SJCRH30 (cell line): ENCODE results near the gene FAF2. TPM values are rescaled to one million over a fixed set of nuclear protein-coding genes. Genes with fewer than 3 reads are reported as not detected.

Source experiments
- DNase-seq, 2 experiments: peaks; one replicate each; pipeline ENCODE4 v3.0.0-alpha.2; 2015 to 2020
- H3K27ac ChIP-seq: fragments of 250-450 bp; sonication (Bioruptor Pico); 2 replicates; pipeline ENCODE4 v1.5.1; 2020; ENCODE audit warnings: mild to moderate bottlenecking, moderate library complexity
- H3K27me3 ChIP-seq: fragments of 250-450 bp; sonication (Bioruptor Pico); 2 replicates; pipeline ENCODE4 v1.5.1; 2020; ENCODE audit warnings: mild to moderate bottlenecking, moderate library complexity
- H3K36me3 ChIP-seq: fragments of 250-450 bp; sonication (Bioruptor Pico); 2 replicates; pipeline ENCODE4 v1.5.1; 2020; ENCODE audit warnings: mild to moderate bottlenecking, moderate library complexity
- H3K4me1 ChIP-seq: fragments of 250-450 bp; sonication (Bioruptor Pico); 2 replicates; pipeline ENCODE4 v1.5.1; 2020; ENCODE audit warnings: mild to moderate bottlenecking, moderate library complexity
- H3K4me3 ChIP-seq: fragments of 250-450 bp; sonication (Bioruptor Pico); 2 replicates; pipeline ENCODE4 v1.5.1; 2020; ENCODE audit warnings: mild to moderate bottlenecking, moderate library complexity
- H3K9me3 ChIP-seq: fragments of 250-450 bp; sonication (Bioruptor Pico); replicated peaks from 2 replicates; pipeline ENCODE4 v1.5.1; 2020; ENCODE audit warnings: mild to moderate bottlenecking, moderate library complexity
- total RNA-seq: library from RNA; depleted of rRNA; stranded (reverse); fragments of >200 nt; shearing (Covaris generic); gene quantifications from 2 replicates; pipeline ENCODE4 v1.2.3, GENCODE V29; 2014

FAF2 gene
- total RNA-seq, 1 experiment from 2014 or later, result 52.5 TPM

DNA sequence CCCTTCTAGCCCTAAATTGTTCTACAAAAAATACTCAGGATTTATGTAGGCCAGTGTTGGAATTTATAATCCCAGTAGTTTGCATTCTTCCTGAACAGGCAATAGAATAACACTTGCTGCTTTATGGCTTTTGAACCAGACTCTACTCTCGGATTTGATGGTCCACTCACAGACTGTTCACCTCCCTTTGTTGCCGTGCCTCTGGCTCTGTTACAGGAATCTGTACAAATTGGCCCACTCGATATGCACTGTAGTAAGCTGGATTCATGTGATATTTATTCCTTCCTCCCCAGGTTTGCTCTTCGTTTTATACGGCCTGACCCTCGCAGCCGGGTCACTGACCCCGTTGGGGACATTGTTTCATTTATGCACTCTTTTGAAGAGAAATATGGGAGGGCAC lies 43.7 kb downstream of the FAF2 start:
- no peak for DNase-seq
- no peaks in the 10 kb centered on the region for H3K27me3 ChIP-seq
- H3K4me3 ChIP-seq, result no peak overlapping the region
- H3K36me3 ChIP-seq, result peaks cover 71% of the 10 kb centered on the region
- no peaks in the 10 kb centered on the region for H3K4me1 ChIP-seq
- no peaks in the 10 kb centered on the region for H3K9me3 ChIP-seq
- no peak overlapping the region for H3K27ac ChIP-seq

DNA sequence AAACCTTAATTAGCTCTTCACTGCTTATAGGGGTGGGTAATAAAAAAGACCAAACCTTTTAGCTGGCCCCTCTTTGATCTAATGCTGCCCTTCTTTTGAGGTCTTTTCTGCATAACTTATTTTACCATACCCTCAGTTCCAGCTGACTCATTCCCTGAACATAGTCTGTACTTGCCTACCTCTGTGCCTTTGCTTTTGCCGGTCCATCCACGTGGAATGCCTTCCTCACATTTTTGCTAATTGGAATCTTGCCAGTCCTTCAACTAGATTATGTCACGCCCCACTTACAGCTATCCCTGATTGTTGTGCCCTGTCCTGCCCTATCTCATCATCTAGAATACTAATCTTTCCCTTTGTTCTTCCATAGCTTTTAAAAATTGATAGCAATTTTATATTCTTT lies 44.2 kb downstream of the FAF2 start:
- no peak for DNase-seq
- H3K27ac ChIP-seq, result no peak overlapping the region
- no peaks in the 10 kb centered on the region for H3K9me3 ChIP-seq
- no peaks in the 10 kb centered on the region for H3K27me3 ChIP-seq
- peaks cover 72% of the 10 kb centered on the region for H3K36me3 ChIP-seq
- no peaks in the 10 kb centered on the region for H3K4me1 ChIP-seq
- no peak overlapping the region for H3K4me3 ChIP-seq

DNA sequence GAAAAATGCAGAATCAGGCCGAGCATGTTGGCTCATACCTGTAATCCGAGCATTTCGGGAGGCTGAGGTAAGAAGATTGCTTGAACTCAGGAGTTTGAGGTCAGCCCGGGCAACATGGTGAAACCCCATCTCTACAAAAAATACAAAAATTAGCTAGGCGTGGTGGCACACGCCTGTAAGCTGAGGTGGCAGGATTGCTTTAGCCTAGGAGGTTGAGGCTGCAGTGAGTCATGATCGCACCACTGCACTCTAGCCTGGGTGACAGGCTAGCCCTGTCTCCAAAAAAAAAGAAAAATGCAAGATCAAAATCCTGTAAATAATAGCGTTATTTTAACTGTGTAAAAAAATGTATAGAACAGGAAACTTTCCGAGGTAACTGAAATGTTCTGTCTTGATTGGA lies 49.7 kb downstream of the FAF2 start:
- no peaks in the 10 kb centered on the region for H3K4me1 ChIP-seq
- no peak for DNase-seq
- H3K36me3 ChIP-seq, result peaks cover 84% of the 10 kb centered on the region
- no peak overlapping the region for H3K27ac ChIP-seq
- no peaks in the 10 kb centered on the region for H3K27me3 ChIP-seq
- no peak overlapping the region for H3K4me3 ChIP-seq
- H3K9me3 ChIP-seq, result peaks cover 3% of the 10 kb centered on the region; the same call in 1 of the 2 replicates

GRCh38 chr5:176499273-176499672 lies 51.1 kb downstream of the FAF2 start:
- Histone ChIP-seq H3K27ac (no peak overlapping the region), H3K9me3 (peaks cover 3% of the 10 kb centered on the region; the same call in 1 of the 2 replicates), H3K36me3 (peaks cover 81% of the 10 kb centered on the region), H3K4me1 (no peaks in the 10 kb centered on the region), H3K4me3 (no peak overlapping the region), H3K27me3 (no peaks in the 10 kb centered on the region)
- DNase-seq, result no peak

DNA sequence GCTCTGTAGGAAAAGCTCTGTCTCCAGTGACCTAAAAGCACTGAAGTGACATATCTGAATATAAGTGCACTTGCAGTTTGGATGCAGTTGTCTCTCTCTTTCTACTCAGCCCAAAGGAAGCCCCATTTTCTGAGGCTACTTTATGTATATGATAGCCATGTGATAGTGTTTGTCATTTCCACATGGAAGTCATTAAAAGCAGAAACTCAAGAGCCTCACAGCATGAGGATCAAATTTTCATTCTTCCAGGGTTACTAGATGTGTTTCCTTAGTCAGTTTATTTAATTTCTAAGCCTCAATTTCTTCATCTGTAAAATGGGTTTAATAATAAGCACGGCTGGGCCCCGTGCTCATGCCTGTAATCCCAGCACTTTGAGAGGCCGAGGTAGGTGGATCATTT lies 52.3 kb downstream of the FAF2 start:
- Histone ChIP-seq H3K27me3 (no peaks in the 10 kb centered on the region), H3K4me1 (no peaks in the 10 kb centered on the region), H3K27ac (no peak overlapping the region), H3K4me3 (no peak overlapping the region), H3K36me3 (peaks cover 84% of the 10 kb centered on the region), H3K9me3 (peaks cover 3% of the 10 kb centered on the region; the same call in 1 of the 2 replicates)
- DNase-seq, result no peak

GRCh38 chr5:176501333-176501732 lies 53.1 kb downstream of the FAF2 start:
- H3K27ac ChIP-seq, result no peak overlapping the region
- peaks cover 79% of the 10 kb centered on the region for H3K36me3 ChIP-seq
- peaks cover 3% of the 10 kb centered on the region; the same call in 1 of the 2 replicates for H3K9me3 ChIP-seq
- H3K27me3 ChIP-seq, result no peaks in the 10 kb centered on the region
- no peak overlapping the region for H3K4me3 ChIP-seq
- no peaks in the 10 kb centered on the region for H3K4me1 ChIP-seq
- DNase-seq, result no peak

DNA sequence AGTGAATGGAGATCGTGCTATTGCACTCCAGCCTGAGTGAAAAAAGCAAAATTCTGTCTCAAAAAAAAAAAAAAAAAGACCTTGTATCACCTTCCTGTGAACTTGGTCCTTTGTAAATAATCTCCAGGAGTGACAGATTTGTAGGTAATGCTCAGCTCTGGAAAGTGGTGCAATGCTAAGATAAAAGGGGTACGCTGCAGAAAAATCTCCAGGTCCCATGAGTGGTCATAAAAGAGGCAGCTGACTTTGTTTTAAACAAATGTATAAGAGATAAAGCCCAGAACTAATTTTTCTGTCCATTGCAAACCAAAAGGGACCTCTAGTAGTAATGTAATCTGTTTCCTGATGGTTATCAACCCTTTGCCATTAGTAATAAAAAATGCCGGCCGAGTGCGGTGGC lies 55.3 kb downstream of the FAF2 start:
- peaks cover 70% of the 10 kb centered on the region for H3K36me3 ChIP-seq

GRCh38 chr5:176507911-176508310 lies 59.7 kb downstream of the FAF2 start:
- H3K36me3 ChIP-seq, result peaks cover 48% of the 10 kb centered on the region
- H3K4me3 ChIP-seq, result no peak overlapping the region
- DNase-seq, result no peak
- no peaks in the 10 kb centered on the region for H3K9me3 ChIP-seq
- peak overlapping the region; percentile 49 for H3K27ac ChIP-seq
- no peaks in the 10 kb centered on the region for H3K27me3 ChIP-seq
- peaks cover 21% of the 10 kb centered on the region for H3K4me1 ChIP-seq

More for the DNA sequence above, 55.3 kb downstream of the FAF2 start:
- H3K4me1 ChIP-seq, result peaks cover 10% of the 10 kb centered on the region
- no peaks in the 10 kb centered on the region for H3K27me3 ChIP-seq
- no peak overlapping the region for H3K4me3 ChIP-seq
- no peak for DNase-seq
- no peak overlapping the region for H3K27ac ChIP-seq
- H3K9me3 ChIP-seq, result peaks cover 3% of the 10 kb centered on the region; the same call in 1 of the 2 replicates

DNA sequence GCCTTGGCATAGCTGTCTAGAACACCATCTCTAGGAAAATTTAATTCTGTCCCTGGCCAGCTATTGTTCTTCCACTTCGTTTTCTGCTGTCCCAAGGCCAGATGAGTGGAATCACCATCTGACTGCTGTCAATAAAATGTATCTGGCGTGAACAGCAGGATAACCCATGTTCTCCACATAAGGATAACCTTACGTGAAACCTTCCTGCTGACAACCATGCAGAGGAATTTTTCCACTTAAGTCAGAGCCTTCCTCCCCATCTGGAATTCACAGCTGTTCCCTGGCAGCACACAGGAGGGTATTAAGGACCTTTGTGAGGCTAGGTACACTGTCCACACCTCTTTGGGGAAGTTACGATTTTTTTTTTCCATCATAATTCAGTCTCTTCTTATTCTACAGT lies 60.4 kb downstream of the FAF2 start:
- H3K4me3 ChIP-seq, result no peak overlapping the region
- peak overlapping the region; percentile 49 for H3K27ac ChIP-seq
- H3K27me3 ChIP-seq, result no peaks in the 10 kb centered on the region
- peaks cover 46% of the 10 kb centered on the region for H3K36me3 ChIP-seq
- no peaks in the 10 kb centered on the region for H3K9me3 ChIP-seq
- H3K4me1 ChIP-seq, result peaks cover 21% of the 10 kb centered on the region
- peak; percentile 48 to 53 for DNase-seq

DNA sequence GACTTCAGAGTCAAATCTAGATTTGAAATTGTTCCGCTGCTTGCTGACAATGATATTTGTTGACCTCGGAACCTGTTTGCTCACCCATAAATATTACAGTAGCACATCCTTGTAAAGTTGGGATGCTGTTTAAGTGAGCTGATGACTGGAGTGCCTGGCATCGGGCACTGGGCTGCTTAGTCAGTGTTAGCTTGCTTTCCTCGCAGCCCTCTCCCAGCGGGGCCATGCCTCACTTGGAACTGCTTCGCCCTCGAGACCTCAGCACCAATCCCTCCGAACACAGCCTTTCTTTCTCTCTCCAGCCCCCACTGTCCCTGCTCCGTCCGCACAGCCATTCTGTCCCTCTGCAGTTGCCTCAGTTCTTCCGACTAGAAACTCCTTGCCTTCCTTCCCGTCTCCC lies 65.6 kb downstream of the FAF2 start:
- H3K36me3 ChIP-seq, result peaks cover 14% of the 10 kb centered on the region
- no peak overlapping the region for H3K27ac ChIP-seq
- H3K4me1 ChIP-seq, result peaks cover 8% of the 10 kb centered on the region
- no peaks in the 10 kb centered on the region for H3K9me3 ChIP-seq
- DNase-seq, result no peak
- H3K4me3 ChIP-seq, result no peak overlapping the region
- H3K27me3 ChIP-seq, result no peaks in the 10 kb centered on the region

DNA sequence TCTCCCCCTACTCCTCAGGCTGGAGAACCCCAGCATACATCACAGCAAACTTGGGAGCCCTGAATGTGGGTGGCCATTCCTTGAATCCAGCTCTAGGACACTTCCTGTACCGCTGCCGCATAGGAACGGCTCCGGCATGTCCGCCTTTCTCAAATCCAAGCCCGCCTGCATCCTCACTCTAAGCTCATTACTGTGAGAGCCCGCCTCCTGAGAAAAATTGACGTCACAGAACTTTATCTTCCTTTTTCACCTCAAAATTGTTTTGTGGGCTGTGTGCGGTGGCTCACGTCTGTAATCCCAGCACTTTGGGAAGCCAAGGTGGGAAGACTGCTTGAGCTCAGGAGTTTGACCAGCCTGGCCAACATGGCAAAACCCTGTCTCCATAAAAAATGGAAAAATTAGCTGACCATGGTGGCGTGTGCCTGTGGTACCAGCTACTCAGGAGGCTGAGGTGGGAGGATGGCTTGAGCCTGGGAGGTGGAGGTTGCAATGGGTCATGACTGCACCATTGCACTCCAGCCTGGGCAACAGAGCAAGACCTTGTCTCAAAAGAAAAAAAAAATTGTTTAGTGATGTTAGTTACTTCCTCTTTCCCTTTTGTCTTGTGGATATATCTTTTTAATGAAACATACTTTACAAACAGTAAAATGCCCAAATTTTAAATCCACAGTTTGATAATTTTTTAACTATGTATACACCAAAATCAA lies 66.2 kb downstream of the FAF2 start:
- Histone ChIP-seq H3K4me3 (no peak overlapping the region), H3K9me3 (no peaks in the 10 kb centered on the region)

DNA sequence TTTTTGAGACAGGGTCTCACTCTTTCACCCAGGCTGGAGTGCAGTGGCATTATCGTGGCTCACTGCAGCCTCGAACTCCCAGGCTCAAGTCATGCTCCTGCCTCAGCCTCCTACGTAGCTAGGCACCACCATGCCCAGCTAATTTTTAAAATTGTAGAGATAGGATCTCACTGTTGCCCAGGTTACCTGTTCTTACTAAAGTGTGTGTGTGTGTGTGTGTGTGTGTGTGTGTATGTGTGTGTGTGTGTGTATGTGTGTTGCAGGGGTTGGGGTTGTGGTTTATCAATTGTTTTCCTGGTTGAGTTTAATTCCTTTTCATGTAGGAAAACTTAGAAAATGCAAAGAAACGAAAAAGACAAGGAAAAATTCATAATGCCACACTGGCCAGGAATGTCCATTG lies 67.2 kb downstream of the FAF2 start:
- H3K4me1 ChIP-seq, result no peaks in the 10 kb centered on the region
- no peaks in the 10 kb centered on the region for H3K36me3 ChIP-seq
- no peak for DNase-seq
- no peaks in the 10 kb centered on the region for H3K27me3 ChIP-seq
- no peak overlapping the region for H3K4me3 ChIP-seq
- H3K9me3 ChIP-seq, result no peaks in the 10 kb centered on the region
- no peak overlapping the region for H3K27ac ChIP-seq

More for the DNA sequence above, 66.2 kb downstream of the FAF2 start:
- Histone ChIP-seq H3K4me1 (peaks cover 2% of the 10 kb centered on the region), H3K36me3 (peaks cover 9% of the 10 kb centered on the region), H3K27me3 (no peaks in the 10 kb centered on the region), H3K27ac (no peak overlapping the region)
- DNase-seq, result no peak

DNA sequence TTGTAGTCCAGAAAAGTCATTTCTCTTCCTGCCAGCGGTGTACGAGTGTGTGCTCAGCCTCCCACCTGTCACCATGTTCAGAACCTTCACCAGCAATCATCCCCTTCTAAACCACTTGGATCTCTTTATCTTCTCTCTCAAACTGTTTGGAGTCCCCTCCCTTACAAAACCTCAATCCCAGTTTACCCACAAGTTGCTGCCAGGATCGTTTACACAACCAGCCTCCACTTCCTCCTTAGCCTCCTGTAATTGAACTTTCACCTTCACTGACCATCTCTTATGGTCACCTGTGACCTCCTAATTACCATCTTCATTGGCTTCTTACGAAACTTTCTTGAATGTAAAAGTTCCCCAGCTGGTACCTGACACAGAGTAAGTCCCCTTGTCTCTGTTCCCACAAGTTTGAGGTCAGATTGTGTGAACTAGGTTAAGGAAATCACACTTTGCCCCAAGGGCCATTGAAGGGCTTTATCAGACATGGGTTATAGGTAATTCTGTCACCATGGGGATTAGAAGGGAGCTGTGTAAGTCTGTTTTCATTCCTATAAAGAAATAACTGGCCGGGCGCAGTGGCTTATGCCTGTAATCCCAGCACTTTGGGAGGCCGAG lies 69.0 kb downstream of the FAF2 start:
- DNase-seq, result no peak
- Histone ChIP-seq H3K27ac (no peak overlapping the region), H3K27me3 (no peaks in the 10 kb centered on the region), H3K4me1 (no peaks in the 10 kb centered on the region), H3K4me3 (no peak overlapping the region), H3K9me3 (no peaks in the 10 kb centered on the region), H3K36me3 (no peaks in the 10 kb centered on the region)

- Histone ChIP-seq H3K27me3 (no peaks in the 10 kb centered on the region), H3K4me1 (no peaks in the 10 kb centered on the region), H3K9me3 (no peaks in the 10 kb centered on the region), H3K4me3 (no peak overlapping the region), H3K36me3 (no peaks in the 10 kb centered on the region), H3K27ac (no peak overlapping the region)
- no peak for DNase-seq
Observed at GRCh38 chr5:176519810-176520720, 71.9 kb downstream of the FAF2 start.

- DNase-seq, result no peak
- Histone ChIP-seq H3K36me3 (no peaks in the 10 kb centered on the region), H3K9me3 (no peaks in the 10 kb centered on the region), H3K27ac (no peak overlapping the region), H3K4me1 (no peaks in the 10 kb centered on the region), H3K4me3 (no peak overlapping the region), H3K27me3 (no peaks in the 10 kb centered on the region)
Observed at GRCh38 chr5:176521286-176521685, 73.1 kb downstream of the FAF2 start.
